Endometrium (tissue), 2 donors: ENCODE measurements around the gene DDX56.
"Not testable (repeated sequence)": the region's sequence is repeated elsewhere in the genome, so short reads cannot be mapped to it uniquely, and the experiment has no call there.

Experiments used
- FAIRE-seq: peaks from 2 replicates; lab custom pipeline; 2012; peaks lifted over from hg19 to GRCh38; lab: Jason Lieb, UNC
- donor health status: control.
- donor health status: control.

Gene DDX56

GRCh38 chr7:44562622-44562962 is 11.1 kb downstream of the DDX56 start:
- FAIRE-seq, result not testable (repeated sequence)

GRCh38 chr7:44561962-44562621 is 11.6 kb downstream of the DDX56 start:
- no peak for FAIRE-seq

- no peak for FAIRE-seq
Observed at GRCh38 chr7:44561481-44561880, 12.2 kb downstream of the DDX56 start.

GRCh38 chr7:44559485-44559884 is 14.2 kb downstream of the DDX56 start:
- FAIRE-seq, result no peak

- no peak for FAIRE-seq
Observed at GRCh38 chr7:44557485-44557884, 16.2 kb downstream of the DDX56 start.

GRCh38 chr7:44555350-44555749 is 18.4 kb downstream of the DDX56 start:
- no peak for FAIRE-seq

- not testable (repeated sequence) for FAIRE-seq
Observed at GRCh38 chr7:44552473-44553005, 21.2 kb downstream of the DDX56 start.

- FAIRE-seq, result no peak
Observed at GRCh38 chr7:44549457-44549856, 24.3 kb downstream of the DDX56 start.

- no peak for FAIRE-seq
Observed at GRCh38 chr7:44548893-44549292, 24.8 kb downstream of the DDX56 start.

GRCh38 chr7:44547536-44548231 is 26.0 kb downstream of the DDX56 start:
- no peak for FAIRE-seq

GRCh38 chr7:44541876-44542610 is 31.7 kb downstream of the DDX56 start:
- no peak for FAIRE-seq

GRCh38 chr7:44541028-44541869 is 32.5 kb downstream of the DDX56 start, which contains the start of gene NPC1L1:
Gene NPC1L1, minus strand, starts transcription at chr7:44541330. Its CDS starts 71 bp downstream, at chr7:44541259.
- FAIRE-seq, result no peak

- FAIRE-seq, result no peak
Observed at GRCh38 chr7:44540592-44541027, 33.1 kb downstream of the DDX56 start.

GRCh38 chr7:44539669-44540506 is 33.8 kb downstream of the DDX56 start:
- FAIRE-seq, result no peak

- no peak for FAIRE-seq
Observed at GRCh38 chr7:44538798-44539668, 34.7 kb downstream of the DDX56 start.

GRCh38 chr7:44538093-44538797 is 35.5 kb downstream of the DDX56 start:
- no peak for FAIRE-seq

- no peak for FAIRE-seq
Observed at GRCh38 chr7:44537442-44537841, 36.3 kb downstream of the DDX56 start.

GRCh38 chr7:44536090-44536489 is 37.6 kb downstream of the DDX56 start:
- no peak for FAIRE-seq

GRCh38 chr7:44535348-44536064 is 38.2 kb downstream of the DDX56 start:
- FAIRE-seq, result no peak
